Neural crest cell (in vitro differentiated cells): ENCODE data around the gene UBR4. TPM values are rescaled to one million over a fixed set of nuclear protein-coding genes. Genes with fewer than 3 reads are reported as not detected.

Experiments used
- DNase-seq: peaks from one replicate; pipeline ENCODE4 v3.0.0; 2021; ENCODE audit warnings: low read depth, mixed read lengths, low spot score
- H3K27ac Mint-ChIP-seq: one replicate; pipeline ENCODE4 v1.8.0; 2021; ENCODE audit warnings: mild to moderate bottlenecking, mixed read lengths; ENCODE audit not compliant: unreplicated experiment
- H3K27me3 Mint-ChIP-seq: 2 replicates; pipeline ENCODE4 v1.8.0; 2021; ENCODE audit warnings: low read depth, mild to moderate bottlenecking, mixed read lengths
- H3K36me3 Mint-ChIP-seq: 2 replicates; pipeline ENCODE4 v1.8.0; 2021; ENCODE audit warnings: low read depth, mild to moderate bottlenecking, mixed read lengths
- H3K4me1 Mint-ChIP-seq: 2 replicates; pipeline ENCODE4 v1.8.0; 2021; ENCODE audit warnings: mixed read lengths
- H3K4me3 Mint-ChIP-seq: one replicate; pipeline ENCODE4 v1.8.0; 2021; ENCODE audit warnings: mild to moderate bottlenecking, mixed read lengths
- H3K9me3 Mint-ChIP-seq: 2 replicates; pipeline ENCODE4 v1.8.0; 2021; ENCODE audit warnings: mixed read lengths
- CTCF ChIP-seq: fragments of 200-600 bp; sonication (generic); conservative IDR thresholded peaks from 2 replicates; pipeline ENCODE4 v1.5.0; 2021; ENCODE audit warnings: antibody characterized with exemption, mild to moderate bottlenecking
- total RNA-seq: library from RNA; stranded (reverse); gene quantifications from 2 replicates; pipeline ENCODE4 v1.2.1, GENCODE V29; 2021

Gene UBR4
- total RNA-seq, 1 donor from 2014 or later, result 114 TPM

DNA sequence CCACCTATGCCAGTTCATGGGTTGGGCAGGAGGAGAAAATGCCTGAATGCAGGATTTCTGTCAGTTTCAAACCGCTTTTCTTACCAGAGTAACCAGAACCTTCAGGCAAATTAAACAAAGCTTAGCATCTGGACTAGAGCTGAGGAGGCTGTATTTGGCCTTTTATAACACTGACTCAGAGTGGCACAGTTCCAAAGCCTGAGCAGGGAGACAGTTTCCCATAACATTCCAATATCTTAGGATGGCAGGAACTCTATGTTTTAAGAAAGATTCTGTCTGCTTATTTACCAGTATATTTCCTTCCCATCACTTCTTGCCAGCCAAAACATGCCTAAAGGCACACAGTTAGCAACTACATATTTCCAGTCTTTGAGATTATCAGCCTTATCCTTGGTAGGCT is 46.8 kb downstream of the UBR4 start:
- Mint-ChIP-seq H3K27me3 (no peaks in the 10 kb centered on the region), H3K27ac (no peak overlapping the region), H3K9me3 (no peaks in the 10 kb centered on the region), H3K4me1 (no peaks in the 10 kb centered on the region), H3K36me3 (peaks cover 26% of the 10 kb centered on the region), H3K4me3 (no peak overlapping the region)
- TF ChIP-seq CTCF, result no peak
- DNase-seq, result no peak

GRCh38 chr1:19160831-19161230 is 49.2 kb downstream of the UBR4 start:
- H3K4me1 Mint-ChIP-seq, result no peaks in the 10 kb centered on the region
- no peak overlapping the region for H3K27ac Mint-ChIP-seq
- H3K36me3 Mint-ChIP-seq, result peaks cover 23% of the 10 kb centered on the region
- H3K9me3 Mint-ChIP-seq, result no peaks in the 10 kb centered on the region
- H3K27me3 Mint-ChIP-seq, result no peaks in the 10 kb centered on the region
- no peak overlapping the region for H3K4me3 Mint-ChIP-seq
- no peak for DNase-seq
- TF ChIP-seq CTCF, result no peak

DNA sequence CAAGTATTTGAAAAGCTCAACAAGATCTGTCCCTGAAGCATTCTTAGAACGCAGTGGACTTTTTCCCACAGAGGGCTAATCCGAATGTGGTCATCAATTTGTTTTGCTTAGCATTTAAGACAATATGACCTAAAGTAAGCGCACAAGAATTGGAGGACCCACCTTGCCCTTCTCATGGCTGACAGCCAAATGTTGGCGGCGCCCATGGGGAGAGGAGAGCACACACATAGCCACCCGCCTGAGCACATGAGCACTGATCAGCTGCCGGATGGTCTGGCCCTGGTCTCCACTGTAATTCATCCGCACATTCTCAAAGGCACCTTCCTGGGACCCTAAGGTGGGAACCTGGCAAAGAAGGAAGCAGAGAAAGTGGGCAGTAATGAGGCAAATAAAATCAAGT is 52.4 kb downstream of the UBR4 start:
- Mint-ChIP-seq H3K36me3 (peaks cover 24% of the 10 kb centered on the region), H3K4me1 (no peaks in the 10 kb centered on the region), H3K9me3 (no peaks in the 10 kb centered on the region), H3K4me3 (no peak overlapping the region), H3K27ac (no peak overlapping the region), H3K27me3 (no peaks in the 10 kb centered on the region)
- no peak for DNase-seq
- TF ChIP-seq CTCF, result no peak

- no peaks in the 10 kb centered on the region for H3K4me1 Mint-ChIP-seq
- no peak for TF ChIP-seq CTCF
- H3K9me3 Mint-ChIP-seq, result no peaks in the 10 kb centered on the region
- H3K4me3 Mint-ChIP-seq, result no peak overlapping the region
- H3K27ac Mint-ChIP-seq, result no peak overlapping the region
- no peak for DNase-seq
- no peaks in the 10 kb centered on the region for H3K27me3 Mint-ChIP-seq
- peaks cover 24% of the 10 kb centered on the region for H3K36me3 Mint-ChIP-seq
These were observed 53.4 kb downstream of the UBR4 start for GRCh38 chr1:19156676-19157075.

DNA sequence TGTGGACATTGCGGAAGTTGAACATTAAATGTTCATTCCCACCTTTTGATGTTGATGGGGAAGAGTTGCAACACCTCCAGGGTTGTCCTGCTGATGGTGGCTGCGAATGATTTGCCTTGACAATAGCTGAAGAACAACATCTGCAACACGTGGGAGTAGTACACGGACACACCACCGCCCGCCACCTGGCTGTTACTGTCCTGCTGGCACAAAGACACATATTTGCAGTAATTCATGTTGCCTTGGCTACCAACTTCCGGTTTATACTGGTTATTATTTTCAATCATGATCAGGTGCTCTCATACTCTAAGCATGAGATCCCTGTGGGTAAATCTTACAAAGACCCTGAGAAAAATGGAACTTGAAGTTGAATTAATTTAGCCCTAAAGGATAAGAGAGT is 55.2 kb downstream of the UBR4 start:
- no peak for DNase-seq
- Mint-ChIP-seq H3K27ac (no peak overlapping the region), H3K4me1 (no peaks in the 10 kb centered on the region), H3K9me3 (no peaks in the 10 kb centered on the region), H3K4me3 (no peak overlapping the region), H3K27me3 (no peaks in the 10 kb centered on the region), H3K36me3 (peaks cover 28% of the 10 kb centered on the region)
- TF ChIP-seq CTCF, result no peak

DNA sequence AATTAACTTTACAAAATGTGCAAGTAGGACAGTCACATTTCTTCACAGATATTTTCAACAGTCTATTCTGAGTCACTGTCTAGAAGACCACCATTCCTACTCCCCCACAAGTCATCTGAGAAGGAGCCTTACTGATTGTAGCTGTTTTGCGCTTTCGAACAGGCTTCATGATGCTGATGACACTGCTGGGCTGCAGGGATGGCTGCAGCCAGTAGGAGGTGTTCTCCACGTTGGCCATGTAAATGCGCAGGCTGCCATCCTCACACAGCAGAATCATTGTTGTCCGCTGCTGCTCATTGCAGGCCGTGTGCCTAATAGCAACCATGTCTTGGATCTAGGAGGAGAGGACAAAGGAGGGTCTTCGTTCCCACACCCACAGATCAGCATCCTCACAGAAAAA is 56.9 kb downstream of the UBR4 start:
- Mint-ChIP-seq H3K4me3 (no peak overlapping the region), H3K36me3 (peaks cover 42% of the 10 kb centered on the region), H3K9me3 (no peaks in the 10 kb centered on the region), H3K27ac (no peak overlapping the region), H3K27me3 (no peaks in the 10 kb centered on the region), H3K4me1 (no peaks in the 10 kb centered on the region)
- no peak for DNase-seq
- TF ChIP-seq CTCF, result no peak
